Tibial nerve (tissue), 4 donors: ENCODE results near the gene MTCH2. TPM values are rescaled to one million over a fixed set of nuclear protein-coding genes. Genes with fewer than 3 reads are reported as not detected.

Experiments used
- DNase-seq, 2 donors: peaks; one replicate each; pipeline ENCODE4 v3.0.0-alpha.2; 2019; ENCODE audit warnings: low spot score in 2 of 2
- H3K27ac ChIP-seq, 4 donors: fragments of 200-600 bp; sonication (generic) in 3 of 4; one replicate each; pipeline ENCODE4 v1.5.1; 2017 to 2019; ENCODE audit warnings: mild to moderate bottlenecking in 1 of 4
- H3K27me3 ChIP-seq, 2 donors: fragments of 200-600 bp; sonication (generic) in 1 of 2; one replicate each; pipeline versions ENCODE4 v1.5.1 to v1.6.0; 2017 to 2019
- H3K36me3 ChIP-seq, 3 donors: fragments of 200-600 bp; sonication (generic); one replicate each; pipeline ENCODE4 v1.5.1; 2018 to 2019
- H3K4me1 ChIP-seq, 4 donors: fragments of 200-600 bp; sonication (generic) in 3 of 4; one replicate each; pipeline ENCODE4 v1.5.1; 2017 to 2019
- H3K4me3 ChIP-seq, 4 donors: fragments of 200-600 bp; sonication (generic) in 3 of 4; one replicate each; pipeline ENCODE4 v1.5.1; 2017 to 2019; ENCODE audit warnings: mild to moderate bottlenecking in 1 of 4, moderate library complexity in 1 of 4
- H3K9me3 ChIP-seq, 4 donors: fragments of 200-600 bp; sonication (generic) in 3 of 4; one replicate each; pipeline ENCODE4 v1.5.1; 2017 to 2019
- EP300 ChIP-seq, 2 donors: sonication (generic); formaldehyde crosslinking; IDR thresholded peaks; one replicate each; pipeline ENCODE4 v1.6.1; 2017; ENCODE audit warnings: antibody characterized with exemption in 2 of 2, mild to moderate bottlenecking in 1 of 2
- POLR2A ChIP-seq, 2 donors: fragments of 450-650 bp; IDR thresholded peaks; one replicate each; pipeline ENCODE4 v1.6.1; 2017; ENCODE audit warnings: antibody characterized with exemption in 2 of 2, mild to moderate bottlenecking in 2 of 2, moderate library complexity in 2 of 2
- WGBS, 2 donors: methylation state at CpG; one replicate each; pipeline ENCODE4 v1.1.5; 2018; 5-methylcytosine and 5-hydroxymethylcytosine counted together
- total RNA-seq, 4 donors: library from RNA; depleted of rRNA; stranded (reverse); fragments of >200 nt; gene quantifications; one replicate each; pipeline ENCODE4 v1.1.0, GENCODE V29; 2016
- TF ChIP-seq, protein P1 (sequence below), 5 experiments: fragments of 200-600 bp in 3 of 5; fragments of 450-650 bp in 2 of 5; sonication (generic) in 3 of 5; IDR thresholded peaks; one replicate each; pipeline ENCODE4 v1.5.1; 2016 to 2019; ENCODE audit warnings: antibody characterized with exemption in 5 of 5, mild to moderate bottlenecking in 3 of 5, moderate library complexity in 2 of 5

Gene MTCH2
- total RNA-seq, 4 donors from 2014 or later: 33.0 to 50.2 (median 36.3) TPM

DNA sequence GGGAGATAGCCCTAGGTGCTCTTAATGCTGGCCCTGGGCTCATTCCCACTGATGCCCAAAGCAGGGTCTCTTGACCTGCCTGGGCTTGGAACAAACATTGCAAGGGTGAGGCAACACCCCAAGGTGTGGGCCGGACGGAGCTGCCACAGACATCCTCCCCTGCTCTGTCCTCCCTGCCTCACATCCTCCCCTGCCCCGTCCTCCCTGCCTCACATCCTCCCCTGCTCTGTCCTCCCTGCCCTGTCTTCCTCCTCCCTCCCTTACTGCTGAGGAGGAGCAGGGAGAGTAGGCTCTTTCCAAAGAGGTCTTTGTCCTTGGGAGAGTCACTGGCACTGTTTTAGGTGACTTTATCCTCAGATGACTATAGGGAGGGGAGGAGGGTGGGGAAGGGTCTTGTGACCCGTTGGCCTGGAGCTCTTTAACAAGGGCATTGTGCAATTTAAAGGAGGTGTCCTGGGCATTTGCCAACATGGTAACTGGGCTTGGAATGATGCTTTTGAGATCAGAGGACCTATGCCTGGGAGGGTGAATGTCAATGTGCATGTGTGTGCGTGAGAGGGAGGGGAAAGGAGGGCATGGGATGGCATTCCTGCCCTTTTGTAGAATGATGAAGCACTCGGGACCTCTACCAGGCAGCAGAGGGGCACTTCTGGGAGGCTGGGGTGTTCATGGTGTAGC, 55.2 kb downstream of the MTCH2 start:
- Histone ChIP-seq H3K4me1 (peaks cover 0 to 45% (median 2%) of the 10 kb centered on the region in 4 donors), H3K27me3 (no peaks in the 10 kb centered on the region), H3K36me3 (peaks cover 0 to 39% (median 9%) of the 10 kb centered on the region in 3 donors), H3K27ac (peak overlapping the region in 2 of 4 donors; percentile 63 to 77), H3K9me3 (no peaks in the 10 kb centered on the region), H3K4me3 (peak overlapping the region in 1 of 4 donors; percentile 4)
- 45 to 53% methylated on average over 6 of the region's 6 CpGs for WGBS, 2 donors
- TF ChIP-seq POLR2A (IDR thresholded peaks at IDR 0.05): no peak
- TF ChIP-seq EP300 (IDR thresholded peaks at IDR 0.05): no peak
- TF ChIP-seq, protein P1, sequence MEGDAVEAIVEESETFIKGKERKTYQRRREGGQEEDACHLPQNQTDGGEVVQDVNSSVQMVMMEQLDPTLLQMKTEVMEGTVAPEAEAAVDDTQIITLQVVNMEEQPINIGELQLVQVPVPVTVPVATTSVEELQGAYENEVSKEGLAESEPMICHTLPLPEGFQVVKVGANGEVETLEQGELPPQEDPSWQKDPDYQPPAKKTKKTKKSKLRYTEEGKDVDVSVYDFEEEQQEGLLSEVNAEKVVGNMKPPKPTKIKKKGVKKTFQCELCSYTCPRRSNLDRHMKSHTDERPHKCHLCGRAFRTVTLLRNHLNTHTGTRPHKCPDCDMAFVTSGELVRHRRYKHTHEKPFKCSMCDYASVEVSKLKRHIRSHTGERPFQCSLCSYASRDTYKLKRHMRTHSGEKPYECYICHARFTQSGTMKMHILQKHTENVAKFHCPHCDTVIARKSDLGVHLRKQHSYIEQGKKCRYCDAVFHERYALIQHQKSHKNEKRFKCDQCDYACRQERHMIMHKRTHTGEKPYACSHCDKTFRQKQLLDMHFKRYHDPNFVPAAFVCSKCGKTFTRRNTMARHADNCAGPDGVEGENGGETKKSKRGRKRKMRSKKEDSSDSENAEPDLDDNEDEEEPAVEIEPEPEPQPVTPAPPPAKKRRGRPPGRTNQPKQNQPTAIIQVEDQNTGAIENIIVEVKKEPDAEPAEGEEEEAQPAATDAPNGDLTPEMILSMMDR (IDR thresholded peaks at IDR 0.05): no peak
- DNase-seq: no peak

DNA sequence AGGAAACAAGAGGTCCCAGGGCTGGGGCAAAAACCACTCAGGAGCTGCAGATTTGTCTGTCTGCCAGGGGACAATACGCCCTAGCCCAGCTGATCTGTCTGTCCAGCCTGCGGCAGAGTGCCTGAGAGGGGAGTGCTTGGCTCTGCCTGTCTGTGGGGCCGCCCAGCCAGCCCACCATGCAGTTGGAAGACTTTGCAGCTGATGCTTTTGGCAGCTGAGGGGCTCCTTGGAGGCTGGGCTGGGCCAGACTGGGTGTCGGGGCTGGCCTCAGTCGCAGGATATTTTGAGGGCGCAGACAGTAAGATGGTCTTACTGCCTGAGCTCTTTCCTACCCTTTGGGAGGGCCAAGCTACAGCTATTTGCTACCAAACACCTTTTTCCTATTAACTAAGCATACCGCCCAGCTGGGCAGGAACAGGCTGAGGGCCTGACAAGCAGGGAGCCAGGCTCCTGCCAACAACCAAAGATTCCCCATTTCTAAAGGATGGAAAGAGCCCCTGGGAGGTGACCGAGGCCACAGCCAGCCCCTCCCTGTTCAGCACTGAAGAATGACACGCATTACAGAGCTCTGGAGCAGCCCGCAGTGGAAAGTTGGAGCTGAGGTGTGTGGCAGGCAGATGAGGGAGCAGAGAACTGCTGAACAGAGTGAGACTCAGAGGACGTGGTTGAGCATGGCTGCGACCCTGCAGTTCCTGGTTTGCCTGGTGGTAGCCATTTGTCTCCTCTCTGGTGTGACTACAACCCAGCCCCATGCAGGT, 56.1 kb downstream of the MTCH2 start, which contains the start of gene FAM180B:
FAM180B (plus strand) TSS at position 581 of the 758 bp plus-strand sequence; CDS start at position 672, 91 bp downstream.
- Histone ChIP-seq H3K9me3 (no peaks in the 10 kb centered on the region), H3K36me3 (peaks cover 0 to 48% (median 9%) of the 10 kb centered on the region in 3 donors), H3K27ac (peak within 1 kb of the TSS in 2 of 4 donors; percentile 63 to 77), H3K27me3 (no peaks in the 10 kb centered on the region), H3K4me1 (peaks cover 0 to 45% (median 2%) of the 10 kb centered on the region in 4 donors), H3K4me3 (peak within 1 kb of the TSS in 1 of 4 donors; percentile 4)
- DNase-seq: peak in 1 of 2 donors; percentile 40
- 60% methylated on average over 11 to 12 of the region's 12 CpGs for WGBS, 2 donors
- TF ChIP-seq, protein P1 (IDR thresholded peaks at IDR 0.05): no peak
- TF ChIP-seq EP300 (IDR thresholded peaks at IDR 0.05) (peak in 1 of 2 donors; percentile 9), POLR2A (IDR thresholded peaks at IDR 0.05) (no peak)

DNA sequence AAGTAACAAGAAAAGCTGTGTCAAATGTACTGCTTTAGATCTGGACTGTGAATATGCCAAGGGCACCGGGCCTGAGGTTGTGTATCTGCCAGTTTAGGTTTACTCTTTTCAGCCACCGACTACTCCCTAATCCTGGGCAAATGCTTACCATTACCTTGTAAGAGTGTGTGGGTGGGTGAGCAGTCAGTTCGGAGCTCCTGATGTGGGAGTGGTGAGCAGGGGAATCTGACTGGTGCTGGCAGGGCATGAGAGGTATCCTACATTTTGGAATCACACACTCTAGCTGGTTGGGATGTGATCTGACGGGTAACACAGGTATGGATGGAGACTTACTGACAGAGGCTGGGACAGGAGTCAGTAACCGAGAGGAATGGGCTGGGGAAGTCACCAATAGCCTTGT, 58.5 kb downstream of the MTCH2 start:
- DNase-seq: no peak
- H3K4me1 ChIP-seq: peaks cover 0 to 49% (median 14%) of the 10 kb centered on the region in 4 donors
- H3K27me3 ChIP-seq: no peaks in the 10 kb centered on the region
- H3K27ac ChIP-seq: no peak overlapping the region
- TF ChIP-seq EP300 (IDR thresholded peaks at IDR 0.05): no peak
- TF ChIP-seq POLR2A (IDR thresholded peaks at IDR 0.05): no peak
- TF ChIP-seq, protein P1 (IDR thresholded peaks at IDR 0.05): no peak
- H3K4me3 ChIP-seq: no peak overlapping the region
- WGBS, 2 donors: 79 to 81% methylated on average over 5 of the region's 5 CpGs
- peaks cover 0 to 60% (median 9%) of the 10 kb centered on the region in 3 donors for H3K36me3 ChIP-seq
- H3K9me3 ChIP-seq: no peaks in the 10 kb centered on the region

DNA sequence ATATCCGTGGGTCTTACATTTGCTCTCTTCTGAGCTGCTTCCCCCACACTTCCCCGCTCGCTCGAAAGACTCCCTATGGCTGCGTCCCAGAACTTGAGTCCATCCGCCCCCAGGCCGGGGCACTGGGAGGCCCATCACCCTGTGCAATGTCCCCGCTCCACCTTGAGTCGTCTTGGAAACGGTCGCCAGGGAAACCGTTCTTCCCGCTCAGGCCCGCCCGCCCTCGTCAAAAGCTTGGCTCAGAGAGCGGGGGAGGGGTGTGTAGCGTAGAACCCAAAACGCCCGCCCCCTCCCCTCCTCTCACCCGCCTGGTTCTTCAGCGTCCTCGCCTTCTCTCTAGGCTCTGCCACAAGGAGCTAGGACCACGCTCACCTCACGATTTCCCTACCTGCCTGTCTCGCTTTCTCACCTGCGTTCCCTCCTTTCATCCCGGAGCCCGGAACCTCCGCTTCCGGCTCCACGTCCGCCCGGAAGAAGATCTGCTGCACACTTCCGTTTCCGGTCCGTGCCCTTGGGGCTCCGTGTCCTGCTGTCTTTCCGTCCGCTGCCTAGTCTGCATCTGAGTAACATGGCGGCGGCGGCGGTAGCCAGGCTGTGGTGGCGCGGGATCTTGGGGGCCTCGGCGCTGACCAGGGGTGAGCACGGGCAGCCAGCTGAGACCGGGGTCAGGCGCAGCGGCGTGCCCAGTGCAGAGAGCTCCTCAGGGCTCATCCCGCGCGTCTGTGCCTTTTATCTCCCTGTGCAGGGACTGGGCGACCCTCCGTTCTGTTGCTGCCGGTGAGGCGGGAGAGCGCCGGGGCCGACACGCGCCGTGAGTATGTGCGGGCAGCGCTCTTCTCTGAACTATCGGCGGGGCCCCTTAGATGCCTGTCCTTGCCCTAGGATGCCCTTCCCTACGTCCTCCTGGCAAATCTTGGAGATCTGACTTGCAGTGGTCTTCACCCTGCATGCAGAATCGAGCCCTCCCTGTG, 63.5 kb downstream of the MTCH2 start, which contains the start of the genes KBTBD4 and NDUFS3:
KBTBD4 (minus strand) TSS at position 447 of the 971 bp plus-strand sequence; CDS start at position 428, 19 bp downstream.
NDUFS3 (plus strand) TSS at position 551 of the 971 bp plus-strand sequence; CDS start at position 569, 18 bp downstream.
- peak; percentile 75 to 98 for TF ChIP-seq EP300 (IDR thresholded peaks at IDR 0.05)
- TF ChIP-seq, protein P1 (IDR thresholded peaks at IDR 0.05): peak in 2 of 5 experiments; percentile 16 to 26
- peak; percentile 58 to 73 for TF ChIP-seq POLR2A (IDR thresholded peaks at IDR 0.05)
- peaks cover 3 to 76% (median 7%) of the 10 kb centered on the region in 3 donors for H3K36me3 ChIP-seq

More for the DNA sequence above, 63.5 kb downstream of the MTCH2 start, which contains the start of the genes KBTBD4 and NDUFS3:
- peaks cover 0 to 39% (median 27%) of the 10 kb centered on the region in 4 donors for H3K4me1 ChIP-seq
- DNase-seq: peak; percentile 64 to 81
- peak within 1 kb of the TSS; percentile 71 to 95 (median 78) for H3K4me3 ChIP-seq
- no peaks in the 10 kb centered on the region for H3K27me3 ChIP-seq
- peak within 1 kb of the TSS; percentile 84 to 95 (median 87) for H3K27ac ChIP-seq
- H3K9me3 ChIP-seq: no peaks in the 10 kb centered on the region
- 1% methylated on average over 50 of the region's 72 CpGs for WGBS, 2 donors
